Testis (tissue), 2 donors: Measurements from ENCODE around the gene EFHD1.
"Not testable (repeated sequence)": the region's sequence is repeated elsewhere in the genome, so short reads cannot be mapped to it uniquely, and the experiment has no call there.

Source experiments
- POLR2A ChIP-seq: fragments of 450-650 bp; IDR thresholded peaks from one replicate; pipeline ENCODE4 v1.6.1; 2017; ENCODE audit warnings: antibody characterized with exemption, mild to moderate bottlenecking, moderate library complexity
- TF ChIP-seq, protein P1 (sequence below), 3 experiments: fragments of 450-650 bp in 2 of 3; fragments of 200-600 bp in 1 of 3; sonication (generic) in 1 of 3; IDR thresholded peaks; one replicate each; pipeline ENCODE4 v1.5.1; 2016 to 2019; ENCODE audit warnings: antibody characterized with exemption in 3 of 3, mild to moderate bottlenecking in 2 of 3, moderate library complexity in 1 of 3

DNA sequence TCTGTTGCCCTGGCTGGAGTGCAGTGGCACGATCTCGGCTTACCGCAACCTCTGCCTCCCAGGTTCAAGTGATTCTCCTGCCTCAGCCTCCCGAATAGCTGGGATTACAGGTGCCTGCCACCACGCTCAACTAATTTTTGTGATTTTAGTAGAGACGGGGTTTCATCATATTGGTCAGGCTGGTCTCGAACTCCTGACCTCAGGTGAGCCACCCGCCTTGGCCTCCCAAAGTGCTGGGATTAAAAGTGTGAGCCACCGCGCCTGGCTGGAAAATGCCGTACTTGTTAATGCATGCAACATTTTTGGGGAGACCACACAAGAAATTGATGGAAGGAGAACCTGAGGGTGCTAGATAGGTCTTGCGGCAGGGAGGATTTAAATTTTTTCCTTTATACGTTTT lies 57.7 kb downstream of the EFHD1 start:
- TF ChIP-seq, protein P1, sequence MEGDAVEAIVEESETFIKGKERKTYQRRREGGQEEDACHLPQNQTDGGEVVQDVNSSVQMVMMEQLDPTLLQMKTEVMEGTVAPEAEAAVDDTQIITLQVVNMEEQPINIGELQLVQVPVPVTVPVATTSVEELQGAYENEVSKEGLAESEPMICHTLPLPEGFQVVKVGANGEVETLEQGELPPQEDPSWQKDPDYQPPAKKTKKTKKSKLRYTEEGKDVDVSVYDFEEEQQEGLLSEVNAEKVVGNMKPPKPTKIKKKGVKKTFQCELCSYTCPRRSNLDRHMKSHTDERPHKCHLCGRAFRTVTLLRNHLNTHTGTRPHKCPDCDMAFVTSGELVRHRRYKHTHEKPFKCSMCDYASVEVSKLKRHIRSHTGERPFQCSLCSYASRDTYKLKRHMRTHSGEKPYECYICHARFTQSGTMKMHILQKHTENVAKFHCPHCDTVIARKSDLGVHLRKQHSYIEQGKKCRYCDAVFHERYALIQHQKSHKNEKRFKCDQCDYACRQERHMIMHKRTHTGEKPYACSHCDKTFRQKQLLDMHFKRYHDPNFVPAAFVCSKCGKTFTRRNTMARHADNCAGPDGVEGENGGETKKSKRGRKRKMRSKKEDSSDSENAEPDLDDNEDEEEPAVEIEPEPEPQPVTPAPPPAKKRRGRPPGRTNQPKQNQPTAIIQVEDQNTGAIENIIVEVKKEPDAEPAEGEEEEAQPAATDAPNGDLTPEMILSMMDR (IDR thresholded peaks at IDR 0.05): not testable (repeated sequence)
- not testable (repeated sequence) for TF ChIP-seq POLR2A
